MCF 10A (cell line): Measurements from ENCODE around the gene SLC10A1. TPM values are rescaled to one million over a fixed set of nuclear protein-coding genes. Genes with fewer than 3 reads are reported as not detected.

ENCODE experiments used
- Bru-seq: library from RNA; stranded (reverse); fragments of 400-500 nt; gene quantifications from one replicate; lab custom pipeline; 2021; lab: Mats Ljungman, UMichigan
- BruChase-seq, 2 experiments: library from RNA; stranded (reverse); fragments of 400-500 nt; gene quantifications; one replicate each; lab custom pipeline; 2021; lab: Mats Ljungman, UMichigan
- BruUV-seq: library from RNA; stranded (reverse); fragments of 400-500 nt; replicated peaks from 2 replicates; lab custom pipeline; 2021; lab: Mats Ljungman, UMichigan
- CTCF ChIA-PET: fragments of 300-600 bp; sonication (Branson Sonifier 250); formaldehyde crosslinking; extraction: SDS; loops from one replicate; lab custom pipeline; 2021; ENCODE audit warnings: antibody characterized with exemption, inconsistent platforms; lab: Yijun Ruan, JAX
- POLR2A ChIA-PET: fragments of 300-600, 350-650 bp; sonication (Branson Sonifier 250); formaldehyde crosslinking; extraction: SDS; loops from one replicate; lab custom pipeline; 2020; ENCODE audit warnings: antibody characterized with exemption, inconsistent platforms; lab: Yijun Ruan, JAX
- DNase-seq: peaks from one replicate; pipeline ENCODE4 v3.0.0-alpha.2; 2018; ENCODE audit not compliant: unreplicated experiment
- H3K27ac Mint-ChIP-seq: one replicate; pipeline ENCODE4 v1.8.0; 2022; ENCODE audit warnings: mild to moderate bottlenecking, low read depth, mixed read lengths; ENCODE audit not compliant: unreplicated experiment
- H3K27me3 Mint-ChIP-seq: one replicate; pipeline ENCODE4 v1.8.0; 2022; ENCODE audit warnings: mixed read lengths; ENCODE audit not compliant: insufficient read depth, unreplicated experiment
- H3K36me3 Mint-ChIP-seq: one replicate; pipeline ENCODE4 v1.8.0; 2022; ENCODE audit warnings: mild to moderate bottlenecking, moderate library complexity, mixed read lengths; ENCODE audit not compliant: insufficient read depth, unreplicated experiment
- H3K4me1 Mint-ChIP-seq: one replicate; pipeline ENCODE4 v1.8.0; 2022; ENCODE audit warnings: mixed read lengths; ENCODE audit not compliant: insufficient read depth, unreplicated experiment
- H3K4me3 Mint-ChIP-seq: one replicate; pipeline ENCODE4 v1.8.0; 2022; ENCODE audit warnings: mild to moderate bottlenecking, moderate library complexity, mixed read lengths; ENCODE audit not compliant: unreplicated experiment
- H3K9me3 Mint-ChIP-seq: one replicate; pipeline ENCODE4 v1.8.0; 2022; ENCODE audit warnings: mixed read lengths; ENCODE audit not compliant: unreplicated experiment
- CTCF ChIP-seq: fragments of 200-600 bp; IDR thresholded peaks from one replicate; pipeline ENCODE4 v1.8.0; 2022; ENCODE audit warnings: antibody characterized with exemption, mild to moderate bottlenecking; ENCODE audit not compliant: unreplicated experiment
- intact Hi-C: fragments of 100-400 bp; cut with micrococcal nuclease; formaldehyde crosslinking; loops from 2 replicates; pipeline ENCODE4 v1.14.1; 2022
- long read RNA-seq: library from polyadenylated mRNA; stranded (forward); transcript quantifications from one replicate; pipeline ENCODE4 v2.0.0, GENCODE V29; 2022
- total RNA-seq: library from RNA; stranded (reverse); gene quantifications from 2 replicates; pipeline ENCODE4 v1.2.3, GENCODE V29; 2022

SLC10A1 gene
- total RNA-seq, result not detected in 2 replicates
- Bru-seq, nascent RNA, result not detected
- BruChase-seq, experiment 1, labeled RNA remaining after a 6-hour chase, result percentile 4 among the genes with signal in this experiment
- not detected for BruChase-seq, experiment 2, labeled RNA remaining after a 2-hour chase
- long read RNA-seq, partial matches to known transcripts, result 0 of 5 reads
- long read RNA-seq, other reads (novel, unspliced or antisense), result 5 of 5 reads

GRCh38 chr14:69796797-69797500 is at the start of gene SLC10A1:
Gene SLC10A1 (minus strand): TSS chr14:69797241. CDS start chr14:69797155, 86 bp downstream.
- intact Hi-C loops, result no loop called here

GRCh38 chr14:69845787-69846186 is 48.7 kb upstream of the SLC10A1 start:
- Mint-ChIP-seq H3K4me3 (no peak overlapping the region), H3K4me1 (no peaks in the 10 kb centered on the region), H3K27ac (no peak overlapping the region), H3K36me3 (no peaks in the 10 kb centered on the region), H3K27me3 (no peaks in the 10 kb centered on the region), H3K9me3 (no peaks in the 10 kb centered on the region)
- intact Hi-C loops, result no loop called here
- TF ChIP-seq CTCF, result no peak
- CTCF ChIA-PET, result no interaction called here
- no peak for DNase-seq
- BruUV-seq, result no TSS peak
- POLR2A ChIA-PET, result interaction anchor here (0.6 kb wide), 1 partner anchor 233 kb away, joined by 3 read pairs; no protein-coding TSS in a partner anchor

More at GRCh38 chr14:69796797-69797500, at the start of gene SLC10A1:
- BruUV-seq, result no TSS peak
- no peak for TF ChIP-seq CTCF
- ChIA-PET POLR2A (no interaction called here), CTCF (no interaction called here)
- DNase-seq, result no peak
- H3K4me3 Mint-ChIP-seq, result no peak within 1 kb of the TSS
- H3K36me3 Mint-ChIP-seq, result no peaks in the 10 kb centered on the region
- H3K9me3 Mint-ChIP-seq, result peaks cover 6% of the 10 kb centered on the region
- H3K27me3 Mint-ChIP-seq, result no peaks in the 10 kb centered on the region
- no peak within 1 kb of the TSS for H3K27ac Mint-ChIP-seq
- no peaks in the 10 kb centered on the region for H3K4me1 Mint-ChIP-seq

DNA sequence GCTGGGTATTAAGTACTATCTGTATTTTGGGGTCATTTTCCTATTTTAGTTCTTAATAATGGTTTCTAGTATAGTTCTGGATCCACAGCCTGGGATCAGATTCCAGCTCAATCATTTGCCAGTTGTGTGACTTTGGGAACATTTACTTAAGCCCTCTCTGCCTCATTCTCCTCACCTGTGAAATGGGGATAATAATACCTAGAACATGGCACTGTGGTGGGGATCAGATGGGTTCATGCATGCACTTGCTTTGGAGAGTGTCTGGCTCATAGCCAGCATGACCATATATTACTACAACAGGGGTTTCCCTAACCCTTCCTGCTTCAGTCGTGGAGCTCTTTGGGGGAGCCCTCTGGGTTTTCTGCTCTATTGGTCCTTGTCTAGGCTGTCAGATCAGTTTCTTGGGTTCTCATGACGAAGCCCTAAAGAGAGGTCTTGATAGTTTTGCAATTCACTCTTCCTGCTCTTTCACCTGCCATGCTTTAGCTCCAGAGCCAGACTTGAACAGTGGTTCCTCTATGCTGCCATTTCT is 48.1 kb upstream of the SLC10A1 start:
- Mint-ChIP-seq H3K27me3 (no peaks in the 10 kb centered on the region), H3K9me3 (no peaks in the 10 kb centered on the region), H3K4me3 (no peak overlapping the region), H3K27ac (no peak overlapping the region), H3K36me3 (no peaks in the 10 kb centered on the region), H3K4me1 (no peaks in the 10 kb centered on the region)
- ChIA-PET POLR2A (interaction anchor here (0.6 kb wide), 1 partner anchor 232 kb away, joined by 3 read pairs; no protein-coding TSS in a partner anchor), CTCF (interaction anchor here (0.6 kb wide), 2 partner anchors 18 to 183 kb away, joined by 3 to 5 read pairs; no protein-coding TSS in a partner anchor)
- no peak for DNase-seq
- BruUV-seq, result no TSS peak
- intact Hi-C loops, result no loop called here
- TF ChIP-seq CTCF, result no peak

DNA sequence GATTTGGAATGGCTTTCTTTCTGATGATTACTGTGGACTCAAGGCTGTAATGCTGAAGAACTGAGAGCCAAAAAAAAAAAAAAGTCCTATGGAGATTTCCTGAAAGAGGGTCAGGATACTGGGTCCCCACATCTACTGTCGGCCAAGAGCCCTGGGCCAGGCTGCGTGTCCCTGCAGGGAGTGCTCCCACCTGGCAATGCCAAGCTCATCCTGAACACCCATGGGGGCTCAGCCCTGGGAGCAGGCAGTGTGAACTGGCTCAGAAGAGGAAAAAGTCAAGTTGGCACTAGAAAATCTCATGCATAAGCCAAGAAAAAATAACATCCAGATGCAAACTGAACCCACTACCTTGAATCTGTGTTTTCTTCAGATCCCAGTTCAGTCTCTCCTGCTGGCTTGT is 47.1 kb upstream of the SLC10A1 start:
- no peaks in the 10 kb centered on the region for H3K27me3 Mint-ChIP-seq
- intact Hi-C loops, result no loop called here
- no TSS peak for BruUV-seq
- H3K36me3 Mint-ChIP-seq, result no peaks in the 10 kb centered on the region
- H3K27ac Mint-ChIP-seq, result no peak overlapping the region
- TF ChIP-seq CTCF, result no peak
- POLR2A ChIA-PET, result interaction anchor here (0.9 kb wide), 1 partner anchor 141 kb away, joined by 3 read pairs; no protein-coding TSS in a partner anchor
- H3K9me3 Mint-ChIP-seq, result no peaks in the 10 kb centered on the region
- no peak overlapping the region for H3K4me3 Mint-ChIP-seq
- CTCF ChIA-PET, result interaction anchor here (0.6 to 0.9 kb wide), 4 partner anchors 19 to 528 kb away, joined by 3 to 5 read pairs (median 3); no protein-coding TSS in a partner anchor
- DNase-seq, result no peak
- H3K4me1 Mint-ChIP-seq, result no peaks in the 10 kb centered on the region
